GM12878 (cell line): ENCODE data around the gene PDGFB. TPM values are rescaled to one million over a fixed set of nuclear protein-coding genes. Genes with fewer than 3 reads are reported as not detected.

Experiments used
- ATAC-seq: fragments of 200-7000 bp; cut with Tn5 transposase; 3 replicates; pipeline ENCODE4 v1.9.1; 2020; ENCODE audit warnings: mild to moderate bottlenecking, moderate library complexity
- BruUV-seq: library from RNA; stranded (reverse); fragments of 400-500 nt; replicated peaks from 2 replicates; lab custom pipeline; 2021; lab: Mats Ljungman, UMichigan
- CTCF ChIA-PET: fragments of 300-600 bp; sonication (Branson Sonifier 250); formaldehyde crosslinking; extraction: SDS; loops from one replicate; lab custom pipeline; 2021; ENCODE audit warnings: inconsistent platforms; lab: Yijun Ruan, JAX
- POLR2A ChIA-PET: fragments of 350-600 bp; formaldehyde crosslinking; extraction: SDS; loops from one replicate; lab custom pipeline; 2021; ENCODE audit warnings: inconsistent platforms; lab: Charles Lee
- RAD21 ChIA-PET: fragments of 300-600 bp; sonication (Branson Sonifier 250); formaldehyde crosslinking; loops from one replicate; lab custom pipeline; 2023; ENCODE audit warnings: antibody characterized with exemption; ENCODE audit not compliant: unreplicated experiment; lab: Charles Lee
- SMC1A ChIA-PET: fragments of 300-600 bp; sonication (Branson Sonifier 250); formaldehyde crosslinking; loops from one replicate; lab custom pipeline; 2023; ENCODE audit not compliant: unreplicated experiment, uncharacterized antibody; lab: Charles Lee
- DNase-seq: peaks from one replicate; pipeline ENCODE4 v3.0.0-alpha.2; 2011; ENCODE audit warnings: low read depth, low spot score
- FAIRE-seq: peaks from 3 replicates; lab custom pipeline; 2011; peaks lifted over from hg19 to GRCh38; lab: Jason Lieb, UNC
- H2AFZ ChIP-seq: 2 replicates; pipeline ENCODE4 v1.6.0; 2011; ENCODE audit warnings: low read depth, low read length, control low read depth; ENCODE audit not compliant: control insufficient read depth
- H3K27ac ChIP-seq: 2 replicates; pipeline ENCODE4 v1.5.1; 2011; ENCODE audit warnings: control low read depth; ENCODE audit not compliant: control insufficient read depth, insufficient read depth
- H3K27me3 ChIP-seq, 2 experiments: replicated peaks in 1 of 2; 2 replicates each; pipeline versions ENCODE4 v1.6.0 to v1.6.1; 2011; ENCODE audit warnings: low read length in 1 of 2; ENCODE audit not compliant: control insufficient read depth in 2 of 2, insufficient read depth in 2 of 2
- H3K36me3 ChIP-seq, 2 experiments: 2 replicates each; pipeline ENCODE4 v1.5.1; 2011; ENCODE audit warnings: low read length in 1 of 2; ENCODE audit not compliant: control insufficient read depth in 2 of 2, insufficient read depth in 2 of 2
- H3K4me1 ChIP-seq: 2 replicates; pipeline ENCODE4 v1.6.1; 2011; ENCODE audit warnings: mild to moderate bottlenecking, low read length, moderate library complexity, mixed read lengths; ENCODE audit not compliant: control insufficient read depth, insufficient read depth
- H3K4me2 ChIP-seq: 2 replicates; pipeline ENCODE4 v1.6.0; 2011; ENCODE audit warnings: control low read depth; ENCODE audit not compliant: control insufficient read depth, insufficient read depth
- H3K4me3 ChIP-seq: fragments of 200-600 bp; sonication (generic); 2 replicates; pipeline ENCODE4 v1.5.1; 2016
- H3K79me2 ChIP-seq: 2 replicates; pipeline ENCODE4 v1.6.0; 2011; ENCODE audit warnings: low read length; ENCODE audit not compliant: control insufficient read depth, insufficient read depth
- H3K9ac ChIP-seq: 2 replicates; pipeline ENCODE4 v1.8.0; 2011; ENCODE audit warnings: low read length, control low read depth, mixed read lengths; ENCODE audit not compliant: control insufficient read depth, insufficient read depth
- H3K9me3 ChIP-seq: replicated peaks from 3 replicates; pipeline ENCODE4 v1.5.1; 2011; ENCODE audit warnings: mild to moderate bottlenecking, low read length; ENCODE audit not compliant: control insufficient read depth, insufficient read depth
- H4K20me1 ChIP-seq: 2 replicates; pipeline ENCODE4 v1.6.0; 2011; ENCODE audit not compliant: control insufficient read depth, insufficient read depth
- BMI1 ChIP-seq: fragments of 450-650 bp; IDR thresholded peaks from 2 replicates; pipeline ENCODE4 v1.6.1; 2016; ENCODE audit warnings: mild to moderate bottlenecking, moderate library complexity, borderline replicate concordance
- CBX5 ChIP-seq: sonication (generic); IDR thresholded peaks from 2 replicates; pipeline ENCODE4 v1.6.1; 2016; ENCODE audit warnings: low read depth, moderate library complexity, mild to moderate bottlenecking, inconsistent platforms
- GATAD2B ChIP-seq: fragments of 450-650 bp; conservative IDR thresholded peaks from 2 replicates; pipeline ENCODE4 v1.6.1; 2017; ENCODE audit warnings: low read depth, mild to moderate bottlenecking, moderate library complexity
- HDGF ChIP-seq: fragments of 450-650 bp; IDR thresholded peaks from 2 replicates; pipeline ENCODE4 v1.6.1; 2016; ENCODE audit warnings: antibody characterized with exemption
- IKZF1 ChIP-seq: fragments of 450-650 bp; conservative IDR thresholded peaks from 2 replicates; pipeline ENCODE4 v1.6.1; 2017; ENCODE audit warnings: antibody characterized with exemption, mild to moderate bottlenecking
- IRF4 ChIP-seq: IDR thresholded peaks from 2 replicates; pipeline ENCODE4 v1.6.1; 2011; ENCODE audit warnings: low read depth, low read length
- NFXL1 ChIP-seq: fragments of 450-650 bp; IDR thresholded peaks from 2 replicates; pipeline ENCODE4 v1.6.1; 2017; ENCODE audit warnings: antibody characterized with exemption, mild to moderate bottlenecking, borderline replicate concordance
- NRF1 ChIP-seq: conservative IDR thresholded peaks from 2 replicates; pipeline ENCODE4 v1.6.1; 2011; ENCODE audit warnings: mild to moderate bottlenecking, low read depth, low read length, improper control_type of control experiment
- POU2F2 ChIP-seq: IDR thresholded peaks from 3 replicates; pipeline ENCODE4 v1.6.1; 2011; ENCODE audit warnings: low read depth, mild to moderate bottlenecking, low read length, borderline replicate concordance
- RBBP5 ChIP-seq: fragments of 200-600 bp; sonication (generic); conservative IDR thresholded peaks from 2 replicates; pipeline ENCODE4 v1.6.1; 2016
- RELB ChIP-seq: fragments of 450-650 bp; IDR thresholded peaks from 2 replicates; pipeline ENCODE4 v1.6.1; 2017; ENCODE audit warnings: low read depth, mild to moderate bottlenecking, moderate library complexity
- SMAD1 ChIP-seq: fragments of 450-650 bp; IDR thresholded peaks from 2 replicates; pipeline ENCODE4 v1.6.1; 2018; ENCODE audit warnings: mild to moderate bottlenecking, low read depth; ENCODE audit not compliant: partially characterized antibody
- SREBF1 ChIP-seq: IDR thresholded peaks from 2 replicates; pipeline ENCODE4 v1.6.1; 2012; ENCODE audit warnings: mild to moderate bottlenecking, low read length
- TAF1 ChIP-seq: IDR thresholded peaks from 2 replicates; pipeline ENCODE4 v1.6.1; 2011; ENCODE audit warnings: mild to moderate bottlenecking, low read depth, low read length, borderline replicate concordance
- TARDBP ChIP-seq: IDR thresholded peaks from 2 replicates; pipeline ENCODE4 v1.6.1; 2016; ENCODE audit warnings: borderline replicate concordance
- USF1 ChIP-seq: IDR thresholded peaks from 2 replicates; pipeline ENCODE4 v1.6.1; 2011; ENCODE audit warnings: borderline replicate concordance, low read depth, mild to moderate bottlenecking, moderate library complexity, mixed read lengths, low read length; ENCODE audit not compliant: insufficient read depth; ENCODE audit errors: extremely low read length
- ZNF622 ChIP-seq: fragments of 450-650 bp; IDR thresholded peaks from 2 replicates; pipeline ENCODE4 v1.6.1; 2017; ENCODE audit warnings: mild to moderate bottlenecking, inconsistent platforms
- ZSCAN29 ChIP-seq: fragments of 450-650 bp; IDR thresholded peaks from 2 replicates; pipeline ENCODE4 v1.6.1; 2017; ENCODE audit warnings: mild to moderate bottlenecking, moderate library complexity
- WGBS: methylation state at CpG from one replicate; pipeline ENCODE4 v1.1.6; 2016; ENCODE audit warnings: low lambda C conversion rate; ENCODE audit not compliant: insufficient replicate concordance, insufficient coverage; ENCODE audit errors: missing lambda C conversion rate; 5-methylcytosine and 5-hydroxymethylcytosine counted together
- in situ Hi-C: fragments of 300-500 bp; cut with MboI; formaldehyde crosslinking; loops from 9 replicates; pipeline ENCODE4 v1.14.3; 2018; ENCODE audit warnings: mixed read lengths
- intact Hi-C: fragments of 100-400 bp; cut with micrococcal nuclease; formaldehyde crosslinking; loops from one replicate; pipeline ENCODE4 v1.14.2; 2022; ENCODE audit not compliant: unreplicated experiment
- polyA plus RNA-seq, 11 experiments: library from polyadenylated mRNA; depleted of rRNA in 4 of 11; unstranded in 6 of 11; stranded (reverse) in 5 of 11; fragments of >200 nt; fragmentation: Nextera tagmentation in 4 of 11; fragmentation: Illumina TruSeq in 1 of 11; extraction: Ambion mirVana in 4 of 11; extraction: Trizol in 1 of 11; gene quantifications; 1 replicate in 1 of 11; 2 replicates in 10 of 11; pipeline versions ENCODE4 v1.2.1 to v1.2.3, GENCODE V29; 2011 to 2016; ENCODE audit warnings: inconsistent platforms in 2 of 11, missing spikeins in 2 of 11, low read depth in 1 of 11
- total RNA-seq, 4 experiments: library from RNA; depleted of rRNA in 3 of 4; stranded (reverse); fragments of >200 nt in 3 of 4; fragmentation: Illumina TruSeq in 1 of 4; extraction: Trizol in 1 of 4; gene quantifications; 2 replicates each; pipeline versions ENCODE4 v1.2.1 to v1.2.3, GENCODE V29; 2013 to 2021
- TF ChIP-seq, protein P1 (sequence below): fragments of 450-650 bp; IDR thresholded peaks from 2 replicates; pipeline ENCODE4 v1.6.1; 2018; ENCODE audit warnings: borderline replicate concordance, mild to moderate bottlenecking; ENCODE audit not compliant: partially characterized antibody

PDGFB gene
- total and polyA plus RNA-seq, 10 of the 15 experiments (the other 5 are each of a cell fraction or from before 2014, with no cell fraction given), result 0.13 to 1.1 (median 0.56) TPM; not detected in 1

- no peak for ATAC-seq
- intact Hi-C loops, result no loop called here
- DNase-seq, result no peak
- H2AFZ ChIP-seq, result no peak overlapping the region
- BruUV-seq, result no TSS peak
- no peaks in the 10 kb centered on the region for H3K4me1 ChIP-seq
- ChIA-PET POLR2A (no interaction called here), SMC1A (no interaction called here), CTCF (no interaction called here), RAD21 (no interaction called here)
- no peak overlapping the region for H3K9ac ChIP-seq
- H3K9me3 ChIP-seq, result no peaks in the 10 kb centered on the region; the same call in 2 of the 3 replicates
- H3K79me2 ChIP-seq, result no peaks in the 10 kb centered on the region
- H3K36me3 ChIP-seq, result no peaks in the 10 kb centered on the region
- H4K20me1 ChIP-seq, result no peaks in the 10 kb centered on the region
- no peaks in the 10 kb centered on the region; a peak in 1 of 4 replicates for H3K27me3 ChIP-seq
- H3K27ac ChIP-seq, result no peak overlapping the region
- peak; percentile 52 for FAIRE-seq
- in situ Hi-C loops, result no loop called here
- no peak overlapping the region for H3K4me2 ChIP-seq
- 66% methylated on average over 12 of the region's 12 CpGs for WGBS
- TF ChIP-seq ZNF622, result no peak
- TF ChIP-seq SREBF1, result no peak
- no peak for TF ChIP-seq SMAD1
- no peak for TF ChIP-seq IRF4
- TF ChIP-seq, protein P1, sequence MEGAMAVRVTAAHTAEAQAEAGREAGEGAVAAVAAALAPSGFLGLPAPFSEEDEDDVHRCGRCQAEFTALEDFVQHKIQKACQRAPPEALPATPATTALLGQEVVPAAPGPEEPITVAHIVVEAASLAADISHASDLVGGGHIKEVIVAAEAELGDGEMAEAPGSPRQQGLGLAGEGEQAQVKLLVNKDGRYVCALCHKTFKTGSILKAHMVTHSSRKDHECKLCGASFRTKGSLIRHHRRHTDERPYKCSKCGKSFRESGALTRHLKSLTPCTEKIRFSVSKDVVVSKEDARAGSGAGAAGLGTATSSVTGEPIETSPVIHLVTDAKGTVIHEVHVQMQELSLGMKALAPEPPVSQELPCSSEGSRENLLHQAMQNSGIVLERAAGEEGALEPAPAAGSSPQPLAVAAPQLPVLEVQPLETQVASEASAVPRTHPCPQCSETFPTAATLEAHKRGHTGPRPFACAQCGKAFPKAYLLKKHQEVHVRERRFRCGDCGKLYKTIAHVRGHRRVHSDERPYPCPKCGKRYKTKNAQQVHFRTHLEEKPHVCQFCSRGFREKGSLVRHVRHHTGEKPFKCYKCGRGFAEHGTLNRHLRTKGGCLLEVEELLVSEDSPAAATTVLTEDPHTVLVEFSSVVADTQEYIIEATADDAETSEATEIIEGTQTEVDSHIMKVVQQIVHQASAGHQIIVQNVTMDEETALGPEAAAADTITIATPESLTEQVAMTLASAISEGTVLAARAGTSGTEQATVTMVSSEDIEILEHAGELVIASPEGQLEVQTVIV, result no peak
- no peak for TF ChIP-seq POU2F2
- TF ChIP-seq TAF1, result no peak
- no peak for TF ChIP-seq BMI1
- no peak for TF ChIP-seq RELB
- TF ChIP-seq ZSCAN29, result no peak
- no peak for TF ChIP-seq GATAD2B
- TF ChIP-seq HDGF, result no peak
- TF ChIP-seq NRF1, result no peak
- no peak for TF ChIP-seq NFXL1
- no peak for TF ChIP-seq TARDBP
- TF ChIP-seq IKZF1, result no peak
- TF ChIP-seq CBX5, result no peak
- no peak for TF ChIP-seq USF1
- TF ChIP-seq RBBP5, result no peak
- H3K4me3 ChIP-seq, result no peak overlapping the region
Observed at GRCh38 chr22:39276440-39277141, 31.8 kb upstream of the PDGFB start.
